ENCODE measurements around the gene KAT14.
"Not testable (repeated sequence)": the region's sequence is repeated elsewhere in the genome, so short reads cannot be mapped to it uniquely, and the experiment has no call there.

KAT14 gene

GRCh38 chr20:18165553-18165952 is 27.9 kb downstream of the KAT14 start:
- no peak for DNase-seq

- DNase-seq: peak; percentile 32
Observed at GRCh38 chr20:18166241-18166881, 28.7 kb downstream of the KAT14 start.

GRCh38 chr20:18166950-18167349 is 29.3 kb downstream of the KAT14 start:
- DNase-seq: no peak

DNA sequence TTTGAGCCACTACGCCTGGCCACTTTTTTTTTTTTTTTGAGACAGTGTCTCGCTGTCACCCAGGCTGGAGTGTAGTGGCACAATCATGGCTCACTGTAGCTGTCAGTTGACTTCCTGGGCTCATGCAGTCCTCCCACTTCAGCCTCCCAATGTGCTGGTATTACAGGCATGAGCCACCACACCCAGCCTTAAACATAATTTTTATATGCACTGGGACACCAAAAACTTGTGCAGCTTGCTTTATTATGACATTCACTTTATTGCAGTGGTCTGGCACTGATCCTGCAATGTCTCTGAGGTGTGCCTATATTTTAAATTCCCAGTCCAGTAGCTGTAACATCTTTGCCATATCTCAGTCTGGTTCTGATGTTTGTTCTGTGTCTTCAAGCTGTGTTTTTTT is 34.7 kb downstream of the KAT14 start:
- DNase-seq: no peak

DNA sequence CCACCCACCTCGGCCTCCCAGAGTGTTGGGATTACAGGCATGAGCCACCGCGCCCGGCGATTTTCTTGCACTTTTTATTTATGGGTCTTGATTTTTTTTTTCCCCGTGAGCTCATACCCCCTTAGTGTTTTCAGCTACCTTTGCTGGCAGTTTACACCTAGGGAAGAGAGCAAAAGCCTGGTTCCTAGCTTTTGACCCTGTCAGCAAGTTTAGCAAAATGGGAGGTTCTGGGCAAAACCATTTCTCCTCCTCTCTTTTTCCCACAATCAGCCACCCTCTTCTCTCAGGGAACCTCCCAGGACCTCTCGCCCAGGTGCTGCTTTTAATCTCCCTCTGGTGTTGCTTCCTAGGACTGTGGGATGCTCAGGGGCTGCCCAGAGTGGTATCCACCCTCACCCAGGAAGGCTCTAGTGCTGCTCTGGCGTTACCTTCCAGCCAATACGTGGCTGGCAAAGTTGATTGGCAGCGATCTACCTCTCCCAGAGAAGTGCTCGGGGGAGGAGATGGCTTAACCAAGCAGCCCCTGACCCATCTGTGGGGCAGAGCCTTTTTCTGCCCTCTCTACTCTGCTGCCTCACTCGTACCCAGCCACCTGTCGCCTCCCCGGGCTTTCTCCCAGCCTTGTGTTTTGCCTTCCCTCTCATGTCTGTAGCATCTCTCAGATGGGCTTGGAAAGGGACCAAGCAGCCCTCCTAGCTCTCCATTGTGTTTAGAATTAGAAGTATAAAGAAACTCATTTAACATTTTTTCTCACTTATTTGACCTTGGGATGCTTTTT is 37.4 kb downstream of the KAT14 start:
- no peak for DNase-seq

DNA sequence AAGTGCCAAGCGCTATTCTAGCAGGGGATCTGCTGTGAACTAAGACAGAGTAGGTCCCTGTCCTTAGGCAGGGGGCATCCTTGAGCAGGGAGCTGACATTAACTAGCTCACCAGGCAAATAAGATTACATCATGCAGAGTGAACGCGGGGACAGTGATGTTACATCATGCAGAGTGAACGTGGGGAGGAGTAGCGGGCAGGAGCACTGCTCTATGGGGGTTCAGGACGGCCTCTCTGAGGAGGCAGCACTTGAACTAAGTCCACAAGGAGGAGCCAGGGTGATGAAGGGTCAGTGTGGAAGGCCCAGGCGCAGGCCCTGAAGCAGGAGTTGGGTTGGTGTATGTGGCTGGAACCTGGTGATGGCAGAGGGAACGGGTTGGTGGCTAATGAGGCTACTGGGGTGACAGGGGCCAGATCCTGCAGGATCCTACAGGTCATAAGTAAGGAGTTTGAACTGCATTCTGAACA is 38.7 kb downstream of the KAT14 start:
- DNase-seq: no peak

DNA sequence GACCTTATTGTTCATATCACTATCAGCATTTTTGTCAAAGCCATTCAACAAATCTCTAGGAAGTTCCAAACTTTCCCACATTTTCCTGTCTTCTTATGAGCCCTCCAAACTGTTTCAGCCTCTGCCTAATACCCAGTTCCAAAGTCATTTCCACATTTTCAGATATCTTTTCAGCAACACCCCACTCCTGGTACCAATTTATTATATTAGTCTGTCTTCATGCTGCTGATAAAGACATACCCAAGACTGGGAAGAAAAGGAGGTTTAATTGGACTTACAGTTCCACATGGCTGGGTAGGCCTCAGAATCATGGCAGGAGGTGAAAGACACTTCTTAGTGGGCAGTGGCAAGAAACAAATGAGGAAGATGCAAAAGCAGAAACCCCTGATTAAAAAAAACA is 42.7 kb downstream of the KAT14 start:
- DNase-seq: not testable (repeated sequence)

- no peak for DNase-seq
Observed at GRCh38 chr20:18180815-18181214, 43.2 kb downstream of the KAT14 start.

DNA sequence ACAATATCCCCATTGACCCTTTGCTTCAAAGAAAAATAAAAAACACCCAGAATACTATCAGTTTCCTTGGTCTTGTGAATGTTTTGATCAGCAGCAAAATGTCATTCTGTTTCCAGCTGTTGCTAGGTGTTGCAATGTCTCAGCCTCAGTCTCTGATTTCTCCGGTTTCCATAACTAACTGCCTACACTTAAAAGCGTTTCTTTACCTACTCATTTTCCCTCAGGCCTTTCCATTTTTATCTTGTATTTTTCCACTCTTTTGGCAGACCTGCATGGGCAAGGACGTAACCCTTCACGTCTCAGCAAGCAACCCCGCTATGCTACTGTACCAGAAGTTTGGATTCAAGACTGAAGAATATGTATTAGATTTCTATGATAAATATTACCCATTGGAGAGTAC is 49.4 kb downstream of the KAT14 start:
- DNase-seq: no peak

GRCh38 chr20:18188434-18188833 is 50.8 kb downstream of the KAT14 start:
- DNase-seq: no peak

GRCh38 chr20:18190338-18191233 is 52.9 kb downstream of the KAT14 start:
- DNase-seq: no peak

DNA sequence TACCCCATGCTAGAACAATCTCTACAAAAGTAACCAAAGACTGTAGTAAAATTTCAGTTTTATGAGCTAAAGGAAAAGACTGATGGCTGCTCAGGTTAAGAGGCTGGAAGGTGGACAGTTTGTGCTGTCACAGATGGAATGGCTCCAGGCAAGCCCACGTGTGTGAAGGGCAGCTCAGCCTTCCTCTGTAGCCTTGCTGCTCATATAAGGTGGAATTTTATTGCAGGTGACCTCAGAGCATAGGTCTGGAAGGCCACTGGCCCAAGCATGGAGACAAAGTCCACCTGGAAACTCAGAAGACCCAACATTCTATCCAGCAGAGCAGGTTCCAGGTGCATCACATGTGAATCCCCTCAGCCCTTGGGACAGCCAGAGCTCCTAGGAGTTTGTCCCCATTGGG is 53.6 kb downstream of the KAT14 start:
- DNase-seq: no peak

DNA sequence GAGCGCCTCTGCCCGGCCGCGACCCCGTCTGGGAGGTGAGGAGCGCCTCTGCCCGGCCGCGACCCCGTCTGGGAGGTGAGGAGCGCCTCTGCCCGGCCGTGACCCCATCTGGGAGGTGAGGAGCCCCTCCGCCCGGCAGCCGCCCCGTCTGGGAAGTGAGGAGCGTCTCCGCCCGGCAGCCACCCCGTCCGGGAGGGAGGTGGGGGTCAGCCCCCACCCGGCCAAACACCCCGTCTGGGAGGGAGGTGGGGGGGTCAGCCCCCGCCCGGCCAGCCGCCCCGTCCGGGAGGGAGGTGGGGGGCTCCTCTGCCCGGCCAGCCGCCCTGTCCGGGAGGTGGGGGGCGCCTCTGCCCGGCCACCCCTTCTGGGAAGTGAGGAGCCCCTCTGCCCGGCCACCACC is 56.8 kb downstream of the KAT14 start:
- DNase-seq: not testable (repeated sequence)

- DNase-seq: no peak
Observed at GRCh38 chr20:18195931-18196330, 58.3 kb downstream of the KAT14 start.

DNA sequence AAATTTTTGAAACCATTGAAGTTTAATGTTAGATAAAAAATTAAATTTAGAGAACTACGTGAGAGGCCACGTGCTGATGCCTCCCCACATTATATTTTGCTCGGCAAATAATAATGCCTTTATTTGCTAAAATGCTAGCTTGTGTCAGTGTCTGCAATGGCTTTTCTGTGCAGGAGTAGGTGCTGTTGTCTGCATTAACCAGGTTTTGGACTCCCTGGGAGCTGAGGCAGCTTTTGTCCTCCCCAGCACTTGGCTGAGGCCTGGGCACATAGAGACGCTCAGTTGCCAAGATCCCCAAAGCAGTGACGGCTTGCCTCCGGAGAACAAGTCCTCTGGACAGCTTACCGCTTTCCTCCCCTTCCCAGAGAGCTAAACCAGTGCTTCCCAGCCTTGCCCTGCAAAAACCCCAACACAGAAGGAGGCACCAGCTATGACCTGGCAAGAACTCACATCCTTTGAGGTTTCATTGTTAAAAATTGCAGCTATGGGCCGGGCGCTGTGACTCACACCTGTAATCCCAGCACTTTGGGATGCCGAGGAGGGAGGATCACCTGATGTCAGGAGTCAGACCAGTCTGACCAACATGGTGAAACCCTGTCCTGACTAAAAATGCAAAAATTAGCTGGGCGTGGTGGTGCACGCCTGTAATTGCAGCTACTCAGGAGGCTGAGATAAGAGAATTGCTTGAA is 59.9 kb downstream of the KAT14 start:
- no peak for DNase-seq

GRCh38 chr20:18202966-18203365 is 65.3 kb downstream of the KAT14 start:
- DNase-seq: no peak

GRCh38 chr20:18203700-18204099 is 66.0 kb downstream of the KAT14 start:
- DNase-seq: not testable (repeated sequence)

DNA sequence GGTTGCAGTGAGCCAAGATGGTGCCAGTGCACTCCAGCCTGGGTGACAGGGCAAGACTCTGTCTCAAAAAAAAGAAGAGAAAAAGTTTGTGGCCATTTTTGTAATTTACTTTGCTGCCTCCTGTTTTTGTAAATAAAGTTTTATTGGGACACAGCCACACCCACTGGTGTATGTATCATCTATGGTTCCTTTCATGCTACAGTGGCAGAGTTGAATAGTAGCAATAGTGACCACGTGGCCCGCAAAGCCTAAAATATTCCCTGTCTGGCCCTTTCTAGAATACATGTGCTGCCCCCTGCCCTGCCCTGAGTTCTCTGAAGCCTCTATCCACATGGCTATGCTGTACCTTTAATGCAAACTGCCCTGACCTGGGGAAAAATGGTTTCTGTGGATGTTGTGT is 75.3 kb downstream of the KAT14 start:
- no peak for DNase-seq

DNA sequence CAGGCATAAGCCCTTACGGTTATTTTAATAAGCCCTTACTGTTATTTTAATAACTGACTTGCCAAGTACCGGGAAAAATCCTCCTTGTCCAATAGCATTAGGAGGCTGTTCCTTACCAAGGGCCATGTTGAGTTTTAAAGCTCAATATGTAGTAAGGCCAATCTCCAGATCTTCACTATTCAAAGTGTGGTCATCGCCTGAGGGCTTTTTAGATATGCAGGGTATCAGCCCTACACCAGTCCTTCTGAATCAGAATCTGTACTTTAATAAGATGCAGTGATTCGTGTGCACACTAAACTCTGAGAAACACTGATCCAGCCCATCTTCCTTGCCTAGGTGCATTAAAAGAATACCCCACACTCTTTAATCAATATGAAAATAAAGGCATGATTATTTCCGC is 77.9 kb downstream of the KAT14 start:
- no peak for DNase-seq

- DNase-seq: no peak
Observed at GRCh38 chr20:18218280-18218679, 80.6 kb downstream of the KAT14 start.

GRCh38 chr20:18223409-18223808 is 85.7 kb downstream of the KAT14 start:
- no peak for DNase-seq

- no peak for DNase-seq
Observed at GRCh38 chr20:18224968-18225568, 87.4 kb downstream of the KAT14 start.
